SK-N-SH (cell line): ENCODE results near the gene MAMDC4. TPM values are rescaled to one million over a fixed set of nuclear protein-coding genes. Genes with fewer than 3 reads are reported as not detected.

Source experiments
- CTCF ChIA-PET: fragments of 300-600, 350-600 bp; formaldehyde crosslinking; extraction: SDS; loops from one replicate; lab custom pipeline; 2021; lab: Yijun Ruan, JAX
- POLR2A ChIA-PET: fragments of 350-600 bp; sonication (Branson Sonifier 250); formaldehyde crosslinking; extraction: SDS; loops from one replicate; lab custom pipeline; 2020; ENCODE audit warnings: antibody characterized with exemption, inconsistent platforms; lab: Yijun Ruan, JAX
- DNase-seq: peaks from one replicate; pipeline ENCODE4 v3.0.0; 2012
- H2AFZ ChIP-seq: fragments of 200-600 bp; sonication (generic); 2 replicates; pipeline ENCODE4 v1.8.1; 2016; ENCODE audit warnings: antibody characterized with exemption, mild to moderate bottlenecking, low read depth
- H3F3A ChIP-seq: fragments of 200-600 bp; sonication (generic); replicated peaks from 2 replicates; pipeline ENCODE3; 2016; ENCODE audit warnings: antibody characterized with exemption, mild to moderate bottlenecking; ENCODE audit not compliant: insufficient read depth
- H3K27ac ChIP-seq, 2 experiments: fragments of 200-500 bp in 1 of 2; fragments of 200-600 bp in 1 of 2; sonication (Bioruptor generic) in 1 of 2; sonication (generic), shearing (Covaris generic) in 1 of 2; 2 replicates each; pipeline versions ENCODE4 v1.5.1 to v1.6.1; 2014 to 2016; ENCODE audit warnings: low read depth in 2 of 2, inconsistent platforms in 1 of 2, low read length in 1 of 2, mild to moderate bottlenecking in 1 of 2, mixed read lengths in 1 of 2
- H3K27me3 ChIP-seq: fragments of 200-600 bp; sonication (generic), shearing (Covaris generic); 2 replicates; pipeline ENCODE4 v1.6.1; 2016; ENCODE audit warnings: mixed run types; ENCODE audit not compliant: insufficient read depth
- H3K36me3 ChIP-seq, 2 experiments: fragments of 200-500 bp in 1 of 2; fragments of 200-600 bp in 1 of 2; sonication (Bioruptor generic) in 1 of 2; sonication (generic) in 1 of 2; replicated peaks in 1 of 2; 2 replicates each; pipeline versions ENCODE3 to v1.5.1; 2014 to 2016; ENCODE audit warnings: low read length in 1 of 2, mild to moderate bottlenecking in 1 of 2; ENCODE audit not compliant: insufficient read depth in 2 of 2, control insufficient read depth in 1 of 2
- H3K4me1 ChIP-seq, 2 experiments: fragments of 200-500 bp in 1 of 2; fragments of 200-600 bp in 1 of 2; sonication (Bioruptor generic) in 1 of 2; sonication (generic), shearing (Covaris generic) in 1 of 2; 2 replicates each; pipeline versions ENCODE4 v1.5.1 to v1.6.1; 2014 to 2016; ENCODE audit warnings: low read depth in 1 of 2, low read length in 1 of 2, mixed run types in 1 of 2; ENCODE audit not compliant: insufficient read depth in 2 of 2, control insufficient read depth in 1 of 2
- H3K4me2 ChIP-seq: fragments of 200-600 bp; sonication (generic), shearing (Covaris generic); 2 replicates; pipeline ENCODE4 v1.6.1; 2017; ENCODE audit warnings: mixed run types
- H3K4me3 ChIP-seq, 2 experiments: fragments of 200-500 bp in 1 of 2; fragments of 200-600 bp in 1 of 2; sonication (Bioruptor generic) in 1 of 2; sonication (generic), shearing (Covaris generic) in 1 of 2; 2 replicates each; pipeline versions ENCODE4 v1.5.1 to v1.8.1; 2014 to 2016; ENCODE audit warnings: low read depth in 2 of 2, inconsistent platforms in 1 of 2, low read length in 1 of 2, mild to moderate bottlenecking in 1 of 2, mixed read lengths in 1 of 2, moderate library complexity in 1 of 2
- H3K79me2 ChIP-seq: fragments of 200-600 bp; sonication (generic); 2 replicates; pipeline ENCODE4 v1.8.1; 2017; ENCODE audit warnings: mild to moderate bottlenecking; ENCODE audit not compliant: insufficient read depth
- H3K9ac ChIP-seq: fragments of 200-600 bp; sonication (generic); 2 replicates; pipeline ENCODE4 v1.6.1; 2017; ENCODE audit warnings: mixed run types
- H3K9me2 ChIP-seq: fragments of 200-600 bp; sonication (generic); 2 replicates; pipeline ENCODE4 v1.6.1; 2017; ENCODE audit warnings: mixed run types
- H3K9me3 ChIP-seq: fragments of 200-600 bp; sonication (generic); 2 replicates; pipeline ENCODE4 v1.6.1; 2017; ENCODE audit warnings: mixed run types, mild to moderate bottlenecking, moderate library complexity
- H4K20me1 ChIP-seq: fragments of 200-600 bp; sonication (generic); 2 replicates; pipeline ENCODE4 v1.6.1; 2017; ENCODE audit warnings: mild to moderate bottlenecking, mixed run types; ENCODE audit not compliant: insufficient read depth
- CHD2 ChIP-seq: fragments of 150-350 bp; IDR thresholded peaks from 2 replicates; pipeline ENCODE4 v1.6.1; 2018; ENCODE audit warnings: low read length; ENCODE audit not compliant: partially characterized antibody
- ELF1 ChIP-seq: IDR thresholded peaks from 2 replicates; pipeline ENCODE4 v1.4.0; 2012
- EP300 ChIP-seq, 2 experiments: IDR thresholded peaks; 2 replicates each; pipeline versions ENCODE4 v1.4.0 to v1.6.1; 2012; ENCODE audit warnings: borderline replicate concordance in 1 of 2, low read depth in 1 of 2, low read length in 1 of 2
- FOSL2 ChIP-seq: IDR thresholded peaks from 2 replicates; pipeline ENCODE4 v1.4.0; 2012; ENCODE audit warnings: low read depth, mild to moderate bottlenecking, moderate library complexity, borderline replicate concordance
- FOXJ3 ChIP-seq: sonication (generic); formaldehyde crosslinking; IDR thresholded peaks from 2 replicates; pipeline ENCODE4 v1.5.1; 2020; ENCODE audit warnings: mild to moderate bottlenecking, missing genetic modification reagents
- FOXM1 ChIP-seq: IDR thresholded peaks from 2 replicates; pipeline ENCODE4 v1.4.0; 2012; ENCODE audit warnings: low read depth, mild to moderate bottlenecking
- GABPA ChIP-seq: IDR thresholded peaks from 2 replicates; pipeline ENCODE4 v1.4.0; 2012; ENCODE audit warnings: low read depth, mild to moderate bottlenecking
- IRF3 ChIP-seq: fragments of 150-350 bp; IDR thresholded peaks from 2 replicates; pipeline ENCODE4 v1.6.1; 2016; ENCODE audit warnings: mild to moderate bottlenecking, low read depth, low read length
- JUND ChIP-seq: IDR thresholded peaks from 2 replicates; pipeline ENCODE4 v1.4.0; 2012
- MAX ChIP-seq: IDR thresholded peaks from 2 replicates; pipeline ENCODE4 v1.4.0; 2012; ENCODE audit warnings: low read depth
- MEF2A ChIP-seq: IDR thresholded peaks from 2 replicates; pipeline ENCODE4 v1.4.0; 2012; ENCODE audit warnings: low read depth, borderline replicate concordance
- NFIC ChIP-seq: IDR thresholded peaks from 2 replicates; pipeline ENCODE4 v1.4.0; 2012; ENCODE audit warnings: borderline replicate concordance
- NRF1 ChIP-seq: IDR thresholded peaks from 2 replicates; pipeline ENCODE4 v1.6.1; 2012; ENCODE audit warnings: low read depth, mild to moderate bottlenecking, low read length
- POLR2AphosphoS5 ChIP-seq: IDR thresholded peaks from 2 replicates; pipeline ENCODE4 v1.6.1; 2012; ENCODE audit warnings: low read depth, low read length
- RAD21 ChIP-seq: IDR thresholded peaks from 2 replicates; pipeline ENCODE4 v1.6.1; 2012; ENCODE audit warnings: mild to moderate bottlenecking, low read length
- RCOR1 ChIP-seq: fragments of 150-350 bp; IDR thresholded peaks from 2 replicates; pipeline ENCODE4 v1.6.1; 2017; ENCODE audit warnings: antibody characterized with exemption, low read length
- RXRA ChIP-seq: IDR thresholded peaks from 2 replicates; pipeline ENCODE4 v1.4.0; 2012; ENCODE audit warnings: low read depth, mild to moderate bottlenecking, borderline replicate concordance
- SIN3A ChIP-seq: IDR thresholded peaks from 2 replicates; pipeline ENCODE4 v1.6.1; 2012; ENCODE audit warnings: low read depth, mild to moderate bottlenecking, low read length, moderate library complexity, borderline replicate concordance
- SMC3 ChIP-seq: IDR thresholded peaks from 2 replicates; pipeline ENCODE4 v1.6.1; 2012; ENCODE audit warnings: low read depth, low read length, improper control_type of control experiment
- TCF12 ChIP-seq: IDR thresholded peaks from 2 replicates; pipeline ENCODE4 v1.4.0; 2012
- TEAD4 ChIP-seq: IDR thresholded peaks from 2 replicates; pipeline ENCODE4 v1.4.0; 2012; ENCODE audit warnings: mild to moderate bottlenecking, borderline replicate concordance; ENCODE audit not compliant: insufficient read depth
- YY1 ChIP-seq: IDR thresholded peaks from 2 replicates; pipeline ENCODE4 v1.4.0; 2012; ENCODE audit warnings: low read depth, mild to moderate bottlenecking
- WGBS: methylation state at CpG from one replicate; pipeline ENCODE4 v1.1.6; 2017; ENCODE audit warnings: low lambda C conversion rate; 5-methylcytosine and 5-hydroxymethylcytosine counted together
- polyA plus RNA-seq, 3 experiments: library from polyadenylated mRNA; depleted of rRNA; stranded (reverse); fragments of >200 nt; gene quantifications; 2 replicates each; pipeline ENCODE4 v1.2.3, GENCODE V29; 2012
- TF ChIP-seq, protein P1 (sequence below): IDR thresholded peaks from 2 replicates; pipeline ENCODE4; 2012
- TF ChIP-seq, protein P2 (sequence below): IDR thresholded peaks from 2 replicates; pipeline ENCODE4 v1.4.0; 2012; ENCODE audit warnings: low read depth, borderline replicate concordance
- TF ChIP-seq, protein P3 (sequence below): IDR thresholded peaks from 2 replicates; pipeline ENCODE4 v1.6.1; 2012; ENCODE audit warnings: mild to moderate bottlenecking, low read depth, low read length, moderate library complexity

Gene MAMDC4
- polyA plus RNA-seq, 1 of the 3 experiments (the other 2 are of a cell fraction) = 4.2 TPM

DNA sequence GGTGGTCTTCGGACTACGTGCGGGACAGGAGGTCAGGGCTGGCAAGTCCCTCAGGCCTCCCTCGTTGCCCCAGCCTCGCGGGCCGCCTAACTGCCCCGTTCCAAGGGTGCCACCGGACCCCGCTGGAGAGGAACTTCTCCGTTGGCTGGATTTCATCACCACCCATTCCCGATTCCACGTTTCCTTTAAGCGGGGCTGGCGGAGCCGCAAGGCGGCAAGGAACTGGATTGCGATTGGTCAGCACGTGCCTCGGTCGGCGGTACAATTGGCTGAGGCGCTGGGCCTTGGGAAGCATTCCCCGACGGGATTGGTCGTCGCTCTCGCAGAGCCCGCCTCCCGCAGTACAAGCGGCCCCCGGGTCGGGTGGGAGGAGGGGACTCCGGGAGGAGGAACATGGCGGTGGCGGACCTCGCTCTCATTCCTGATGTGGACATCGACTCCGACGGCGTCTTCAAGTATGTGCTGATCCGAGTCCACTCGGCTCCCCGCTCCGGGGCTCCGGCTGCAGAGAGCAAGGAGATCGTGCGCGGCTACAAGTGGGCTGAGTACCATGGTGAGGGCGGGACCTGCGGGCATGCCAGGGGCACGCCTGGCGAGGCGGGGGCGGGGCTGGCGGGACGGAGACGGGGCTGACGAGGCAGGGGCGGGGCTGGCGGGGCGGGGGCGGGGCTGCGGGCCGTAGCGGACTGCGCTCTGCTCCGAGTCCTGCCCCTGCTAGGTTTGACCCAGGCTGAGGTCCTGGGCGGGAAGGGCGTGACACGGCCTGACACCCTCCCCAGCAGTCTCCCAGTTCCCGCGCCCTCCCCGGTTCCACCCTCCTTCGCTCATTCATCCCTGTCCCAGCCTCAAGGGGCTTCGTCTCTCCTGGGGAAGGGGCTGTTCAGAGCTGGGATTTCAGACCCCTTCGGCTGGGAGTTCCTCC, 2.8 kb upstream of the MAMDC4 start, which contains the start of gene PHPT1:
TSS of gene PHPT1 (plus strand) at position 372 of the 922 bp plus-strand sequence. CDS start at position 394, 22 bp downstream.
- H3K4me2 ChIP-seq = peak within 1 kb of the TSS; percentile 100
- peak within 1 kb of the TSS; percentile 78 for H2AFZ ChIP-seq
- H3K9ac ChIP-seq = peak within 1 kb of the TSS; percentile 84
- peaks cover 4 to 13% of the 10 kb centered on the region in 2 experiments; a peak in 2 of 4 replicates for H3K4me1 ChIP-seq
- H3K79me2 ChIP-seq = peaks cover 23% of the 10 kb centered on the region; the same call in 1 of the 2 replicates
- peaks cover 0 to 13% of the 10 kb centered on the region in 2 experiments for H3K36me3 ChIP-seq
- peak within 1 kb of the TSS; percentile 89 to 97 for H3K4me3 ChIP-seq
- H3K27ac ChIP-seq = peak within 1 kb of the TSS; percentile 84 to 98
- no peaks in the 10 kb centered on the region for H3F3A ChIP-seq
- no peaks in the 10 kb centered on the region for H3K9me2 ChIP-seq
- no peaks in the 10 kb centered on the region for H3K9me3 ChIP-seq
- no peaks in the 10 kb centered on the region; the same call in 1 of the 2 replicates for H4K20me1 ChIP-seq
- CTCF ChIA-PET = interaction anchor here (1.8 to 2.5 kb wide), 2 partner anchors 57 to 180 kb away, joined by 8 to 11 read pairs; no protein-coding TSS in a partner anchor
- no peaks in the 10 kb centered on the region for H3K27me3 ChIP-seq
- 1% methylated on average over 14 of the region's 77 CpGs for WGBS
- POLR2A ChIA-PET = interaction anchor here (0.7 to 1.2 kb wide), 2 partner anchors 17 to 239 kb away, joined by 3 to 5 read pairs (median 3); partner anchors contain the start of gene EDF1
- peak; percentile 99 for DNase-seq
- TF ChIP-seq RXRA = no peak
- no peak for TF ChIP-seq FOSL2
- TF ChIP-seq CHD2 = peak; percentile 94
- TF ChIP-seq TEAD4 = no peak
- no peak for TF ChIP-seq NFIC
- TF ChIP-seq NRF1 = no peak
- TF ChIP-seq SIN3A = peak; percentile 62; the same call in 1 of the 2 replicates
- TF ChIP-seq MAX = peak; percentile 87; the same call in 1 of the 2 replicates
- TF ChIP-seq RAD21 = no peak
- TF ChIP-seq, protein P1, sequence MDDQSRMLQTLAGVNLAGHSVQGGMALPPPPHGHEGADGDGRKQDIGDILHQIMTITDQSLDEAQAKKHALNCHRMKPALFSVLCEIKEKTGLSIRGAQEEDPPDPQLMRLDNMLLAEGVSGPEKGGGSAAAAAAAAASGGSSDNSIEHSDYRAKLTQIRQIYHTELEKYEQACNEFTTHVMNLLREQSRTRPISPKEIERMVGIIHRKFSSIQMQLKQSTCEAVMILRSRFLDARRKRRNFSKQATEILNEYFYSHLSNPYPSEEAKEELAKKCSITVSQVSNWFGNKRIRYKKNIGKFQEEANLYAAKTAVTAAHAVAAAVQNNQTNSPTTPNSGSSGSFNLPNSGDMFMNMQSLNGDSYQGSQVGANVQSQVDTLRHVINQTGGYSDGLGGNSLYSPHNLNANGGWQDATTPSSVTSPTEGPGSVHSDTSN = peak; percentile 59
- no peak for TF ChIP-seq MEF2A
- TF ChIP-seq EP300 (IDR thresholded peaks at IDR 0.05; ENCODE audit: borderline replicate concordance in 1 of 2, low read depth in 1 of 2, low read length in 1 of 2) = no peak
- TF ChIP-seq, protein P2, sequence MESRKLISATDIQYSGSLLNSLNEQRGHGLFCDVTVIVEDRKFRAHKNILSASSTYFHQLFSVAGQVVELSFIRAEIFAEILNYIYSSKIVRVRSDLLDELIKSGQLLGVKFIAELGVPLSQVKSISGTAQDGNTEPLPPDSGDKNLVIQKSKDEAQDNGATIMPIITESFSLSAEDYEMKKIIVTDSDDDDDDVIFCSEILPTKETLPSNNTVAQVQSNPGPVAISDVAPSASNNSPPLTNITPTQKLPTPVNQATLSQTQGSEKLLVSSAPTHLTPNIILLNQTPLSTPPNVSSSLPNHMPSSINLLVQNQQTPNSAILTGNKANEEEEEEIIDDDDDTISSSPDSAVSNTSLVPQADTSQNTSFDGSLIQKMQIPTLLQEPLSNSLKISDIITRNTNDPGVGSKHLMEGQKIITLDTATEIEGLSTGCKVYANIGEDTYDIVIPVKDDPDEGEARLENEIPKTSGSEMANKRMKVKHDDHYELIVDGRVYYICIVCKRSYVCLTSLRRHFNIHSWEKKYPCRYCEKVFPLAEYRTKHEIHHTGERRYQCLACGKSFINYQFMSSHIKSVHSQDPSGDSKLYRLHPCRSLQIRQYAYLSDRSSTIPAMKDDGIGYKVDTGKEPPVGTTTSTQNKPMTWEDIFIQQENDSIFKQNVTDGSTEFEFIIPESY = no peak
- no peak for TF ChIP-seq GABPA
- TF ChIP-seq ELF1 = no peak; the same call in 1 of the 2 replicates
- TF ChIP-seq SMC3 = no peak
- no peak; the same call in 1 of the 2 replicates for TF ChIP-seq JUND
- TF ChIP-seq POLR2AphosphoS5 = peak; percentile 90
- TF ChIP-seq, protein P3, sequence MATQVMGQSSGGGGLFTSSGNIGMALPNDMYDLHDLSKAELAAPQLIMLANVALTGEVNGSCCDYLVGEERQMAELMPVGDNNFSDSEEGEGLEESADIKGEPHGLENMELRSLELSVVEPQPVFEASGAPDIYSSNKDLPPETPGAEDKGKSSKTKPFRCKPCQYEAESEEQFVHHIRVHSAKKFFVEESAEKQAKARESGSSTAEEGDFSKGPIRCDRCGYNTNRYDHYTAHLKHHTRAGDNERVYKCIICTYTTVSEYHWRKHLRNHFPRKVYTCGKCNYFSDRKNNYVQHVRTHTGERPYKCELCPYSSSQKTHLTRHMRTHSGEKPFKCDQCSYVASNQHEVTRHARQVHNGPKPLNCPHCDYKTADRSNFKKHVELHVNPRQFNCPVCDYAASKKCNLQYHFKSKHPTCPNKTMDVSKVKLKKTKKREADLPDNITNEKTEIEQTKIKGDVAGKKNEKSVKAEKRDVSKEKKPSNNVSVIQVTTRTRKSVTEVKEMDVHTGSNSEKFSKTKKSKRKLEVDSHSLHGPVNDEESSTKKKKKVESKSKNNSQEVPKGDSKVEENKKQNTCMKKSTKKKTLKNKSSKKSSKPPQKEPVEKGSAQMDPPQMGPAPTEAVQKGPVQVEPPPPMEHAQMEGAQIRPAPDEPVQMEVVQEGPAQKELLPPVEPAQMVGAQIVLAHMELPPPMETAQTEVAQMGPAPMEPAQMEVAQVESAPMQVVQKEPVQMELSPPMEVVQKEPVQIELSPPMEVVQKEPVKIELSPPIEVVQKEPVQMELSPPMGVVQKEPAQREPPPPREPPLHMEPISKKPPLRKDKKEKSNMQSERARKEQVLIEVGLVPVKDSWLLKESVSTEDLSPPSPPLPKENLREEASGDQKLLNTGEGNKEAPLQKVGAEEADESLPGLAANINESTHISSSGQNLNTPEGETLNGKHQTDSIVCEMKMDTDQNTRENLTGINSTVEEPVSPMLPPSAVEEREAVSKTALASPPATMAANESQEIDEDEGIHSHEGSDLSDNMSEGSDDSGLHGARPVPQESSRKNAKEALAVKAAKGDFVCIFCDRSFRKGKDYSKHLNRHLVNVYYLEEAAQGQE = no peak; the same call in 1 of the 2 replicates
- no peak for TF ChIP-seq FOXM1
- TF ChIP-seq TCF12 = no peak
- TF ChIP-seq IRF3 = peak; percentile 88
- TF ChIP-seq FOXJ3 (CRISPR knock-in tag) = no peak
- peak; percentile 88 for TF ChIP-seq YY1
- TF ChIP-seq RCOR1 = no peak
